Gastroesophageal sphincter (tissue), 3 donors: ENCODE data around the gene DOC2A.

Source experiments
- POLR2A ChIP-seq, 2 donors: fragments of 450-650 bp; IDR thresholded peaks; one replicate each; pipeline ENCODE4 v1.6.1; 2017; ENCODE audit warnings: antibody characterized with exemption in 2 of 2, mild to moderate bottlenecking in 2 of 2, moderate library complexity in 1 of 2
- POLR2AphosphoS5 ChIP-seq: sonication (generic); formaldehyde crosslinking; IDR thresholded peaks from one replicate; pipeline ENCODE4 v1.6.1; 2017; ENCODE audit warnings: antibody characterized with exemption
- TF ChIP-seq, protein P1 (sequence below), 4 experiments: fragments of 200-600 bp in 2 of 4; fragments of 450-650 bp in 2 of 4; sonication (generic) in 1 of 4; IDR thresholded peaks; one replicate each; pipeline ENCODE4 v1.5.1; 2017 to 2019; ENCODE audit warnings: antibody characterized with exemption in 4 of 4, mild to moderate bottlenecking in 2 of 4, moderate library complexity in 2 of 4

DNA sequence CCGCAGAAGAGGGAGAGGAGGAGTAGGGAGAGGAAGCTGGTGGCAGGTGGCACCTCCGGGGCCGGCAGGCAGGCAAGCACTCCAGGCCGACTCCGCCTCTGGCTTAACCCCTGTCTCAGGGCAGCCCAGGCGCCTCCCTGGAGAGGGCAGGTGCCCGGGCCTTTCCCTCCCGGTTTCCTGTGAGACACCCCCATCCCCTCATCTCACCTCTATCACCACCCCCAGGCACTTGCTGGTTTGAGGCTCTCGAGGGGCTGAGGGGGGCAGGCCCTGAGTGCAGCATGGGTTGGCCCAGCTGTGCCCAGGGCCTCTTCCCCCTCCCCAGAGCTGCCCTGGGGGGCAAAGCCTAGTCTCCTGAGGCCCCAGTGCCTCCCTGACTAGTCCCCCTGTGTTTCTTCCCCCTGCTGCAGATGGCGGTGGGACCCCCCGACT, 6.0 kb downstream of the DOC2A start:
- TF ChIP-seq, protein P1, sequence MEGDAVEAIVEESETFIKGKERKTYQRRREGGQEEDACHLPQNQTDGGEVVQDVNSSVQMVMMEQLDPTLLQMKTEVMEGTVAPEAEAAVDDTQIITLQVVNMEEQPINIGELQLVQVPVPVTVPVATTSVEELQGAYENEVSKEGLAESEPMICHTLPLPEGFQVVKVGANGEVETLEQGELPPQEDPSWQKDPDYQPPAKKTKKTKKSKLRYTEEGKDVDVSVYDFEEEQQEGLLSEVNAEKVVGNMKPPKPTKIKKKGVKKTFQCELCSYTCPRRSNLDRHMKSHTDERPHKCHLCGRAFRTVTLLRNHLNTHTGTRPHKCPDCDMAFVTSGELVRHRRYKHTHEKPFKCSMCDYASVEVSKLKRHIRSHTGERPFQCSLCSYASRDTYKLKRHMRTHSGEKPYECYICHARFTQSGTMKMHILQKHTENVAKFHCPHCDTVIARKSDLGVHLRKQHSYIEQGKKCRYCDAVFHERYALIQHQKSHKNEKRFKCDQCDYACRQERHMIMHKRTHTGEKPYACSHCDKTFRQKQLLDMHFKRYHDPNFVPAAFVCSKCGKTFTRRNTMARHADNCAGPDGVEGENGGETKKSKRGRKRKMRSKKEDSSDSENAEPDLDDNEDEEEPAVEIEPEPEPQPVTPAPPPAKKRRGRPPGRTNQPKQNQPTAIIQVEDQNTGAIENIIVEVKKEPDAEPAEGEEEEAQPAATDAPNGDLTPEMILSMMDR (IDR thresholded peaks at IDR 0.05): no peak
- TF ChIP-seq POLR2AphosphoS5: no peak
- no peak for TF ChIP-seq POLR2A (IDR thresholded peaks at IDR 0.05)
